Mesenchymal stem cell (in vitro differentiated cells and primary cell): Measurements from ENCODE around the gene MIPOL1.

Source experiments
- DNase-seq: peaks from one replicate; pipeline ENCODE4 v3.0.0-alpha.2; 2013
- H2AFZ ChIP-seq: one replicate; pipeline ENCODE4 v1.6.1; 2013; ENCODE audit warnings: low read depth, mild to moderate bottlenecking, control low read depth, inconsistent platforms, low read length, moderate library complexity
- H2AK5ac ChIP-seq: 2 replicates; pipeline ENCODE4 v1.6.1; 2013; ENCODE audit warnings: low read length, moderate library complexity, mild to moderate bottlenecking, inconsistent platforms; ENCODE audit not compliant: severe bottlenecking
- H2BK120ac ChIP-seq: one replicate; pipeline ENCODE4 v1.6.1; 2013; ENCODE audit warnings: low read depth, mild to moderate bottlenecking, inconsistent platforms, low read length, moderate library complexity
- H2BK12ac ChIP-seq, 2 experiments: one replicate each; pipeline ENCODE4 v1.6.1; 2013; ENCODE audit warnings: inconsistent platforms in 2 of 2, low read length in 2 of 2, mild to moderate bottlenecking in 2 of 2, moderate library complexity in 2 of 2, control low read depth in 1 of 2
- H2BK15ac ChIP-seq: one replicate; pipeline ENCODE4 v1.6.1; 2013; ENCODE audit warnings: mild to moderate bottlenecking, low read depth, inconsistent platforms; ENCODE audit not compliant: poor library complexity, severe bottlenecking
- H2BK5ac ChIP-seq: 2 replicates; pipeline ENCODE4 v1.6.1; 2013; ENCODE audit warnings: low read depth, mild to moderate bottlenecking, low read length, control low read depth, inconsistent platforms; ENCODE audit not compliant: poor library complexity, severe bottlenecking
- H3K14ac ChIP-seq, 2 experiments: one replicate each; pipeline ENCODE4 v1.6.1; 2013; ENCODE audit warnings: inconsistent platforms in 2 of 2, low read length in 2 of 2, control low read depth in 1 of 2, mild to moderate bottlenecking in 1 of 2, moderate library complexity in 1 of 2
- H3K18ac ChIP-seq, 2 experiments: one replicate each; pipeline ENCODE4 v1.6.1; 2013; ENCODE audit warnings: inconsistent platforms in 2 of 2, low read length in 2 of 2, control low read depth in 1 of 2, low read depth in 1 of 2, mild to moderate bottlenecking in 1 of 2
- H3K23ac ChIP-seq, 2 experiments: one replicate each; pipeline ENCODE4 v1.6.1; 2013; ENCODE audit warnings: inconsistent platforms in 2 of 2, low read length in 2 of 2, mild to moderate bottlenecking in 2 of 2, moderate library complexity in 2 of 2, control low read depth in 1 of 2
- H3K27ac ChIP-seq: 2 replicates; pipeline ENCODE4 v1.5.1; 2013; ENCODE audit warnings: mild to moderate bottlenecking, moderate library complexity, low read length, control low read depth, inconsistent platforms; ENCODE audit not compliant: poor library complexity, severe bottlenecking
- H3K27me3 ChIP-seq, 2 experiments: 2 replicates each; pipeline versions ENCODE4 v1.6.1 to v1.7.0; 2013; ENCODE audit warnings: low read length in 2 of 2, mild to moderate bottlenecking in 2 of 2, moderate library complexity in 2 of 2, control low read depth in 1 of 2, inconsistent platforms in 1 of 2; ENCODE audit not compliant: control insufficient read depth in 1 of 2, insufficient read depth in 1 of 2
- H3K36me3 ChIP-seq, 2 experiments: 2 replicates each; pipeline versions ENCODE4 v1.6.1 to v1.7.0; 2013; ENCODE audit warnings: low read length in 2 of 2, control low read depth in 1 of 2, inconsistent platforms in 1 of 2, low read depth in 1 of 2, mild to moderate bottlenecking in 1 of 2; ENCODE audit not compliant: insufficient read depth in 2 of 2, control insufficient read depth in 1 of 2
- H3K4ac ChIP-seq, 2 experiments: one replicate each; pipeline ENCODE4 v1.6.1; 2013; ENCODE audit warnings: inconsistent platforms in 2 of 2, low read length in 2 of 2, mild to moderate bottlenecking in 2 of 2, moderate library complexity in 2 of 2, control low read depth in 1 of 2, low read depth in 1 of 2
- H3K4me1 ChIP-seq: 2 replicates; pipeline ENCODE4 v1.6.1; 2013; ENCODE audit warnings: low read depth, low read length, control low read depth; ENCODE audit not compliant: control insufficient read depth, insufficient read depth
- H3K4me2 ChIP-seq: 2 replicates; pipeline ENCODE4 v1.6.1; 2013; ENCODE audit warnings: low read length, mild to moderate bottlenecking, inconsistent platforms; ENCODE audit not compliant: poor library complexity, severe bottlenecking
- H3K4me3 ChIP-seq, 2 experiments: 2 replicates each; pipeline versions ENCODE4 v1.5.1 to v1.7.0; 2013; ENCODE audit warnings: low read length in 2 of 2, mild to moderate bottlenecking in 2 of 2, control low read depth in 1 of 2, low read depth in 1 of 2; ENCODE audit not compliant: insufficient read depth in 1 of 2
- H3K79me1 ChIP-seq: replicated peaks from 2 replicates; pipeline ENCODE4 v1.6.1; 2013; ENCODE audit warnings: mild to moderate bottlenecking, control low read depth, low read length, inconsistent platforms; ENCODE audit not compliant: poor library complexity, severe bottlenecking
- H3K9ac ChIP-seq: 2 replicates; pipeline ENCODE4 v1.7.0; 2013; ENCODE audit warnings: mild to moderate bottlenecking, low read length, moderate library complexity
- H3K9me3 ChIP-seq: 2 replicates; pipeline ENCODE4 v1.7.0; 2013; ENCODE audit warnings: mild to moderate bottlenecking, low read length; ENCODE audit not compliant: control insufficient read depth
- H4K8ac ChIP-seq: one replicate; pipeline ENCODE4 v1.6.1; 2013; ENCODE audit warnings: inconsistent platforms, mild to moderate bottlenecking, low read length, moderate library complexity
- H4K91ac ChIP-seq: one replicate; pipeline ENCODE4 v1.6.1; 2013; ENCODE audit warnings: mild to moderate bottlenecking, low read length, inconsistent platforms
- WGBS: methylation state at CpG from one replicate; pipeline ENCODE4 v1.1.7; 2013; ENCODE audit warnings: mixed read lengths; 5-methylcytosine and 5-hydroxymethylcytosine counted together

The MIPOL1 gene

GRCh38 chr14:37318938-37319337 is 121.2 kb downstream of the MIPOL1 start:
- no peak overlapping the region for H2BK120ac ChIP-seq
- no peaks in the 10 kb centered on the region for H3K79me1 ChIP-seq
- H3K14ac ChIP-seq, result no peak overlapping the region
- H2AFZ ChIP-seq, result no peak overlapping the region
- peaks cover 4% of the 10 kb centered on the region for H3K9me3 ChIP-seq
- H3K4ac ChIP-seq, result no peak overlapping the region
- H3K23ac ChIP-seq, result no peak overlapping the region
- H3K27ac ChIP-seq, result no peak overlapping the region
- H4K91ac ChIP-seq, result no peak overlapping the region
- H3K27me3 ChIP-seq, result no peaks in the 10 kb centered on the region
- H2BK12ac ChIP-seq, result no peak overlapping the region
- no peak overlapping the region for H2BK5ac ChIP-seq
- no peak overlapping the region for H2AK5ac ChIP-seq
- 100% methylated on average over 2 of the region's 2 CpGs for WGBS
- H3K36me3 ChIP-seq, result no peaks in the 10 kb centered on the region
- H3K4me2 ChIP-seq, result no peak overlapping the region
- H3K18ac ChIP-seq, result no peak overlapping the region
- no peaks in the 10 kb centered on the region for H3K4me1 ChIP-seq
- DNase-seq, result no peak
- H3K4me3 ChIP-seq, result no peak overlapping the region
- H2BK15ac ChIP-seq, result no peak overlapping the region
- no peak overlapping the region for H3K9ac ChIP-seq
- H4K8ac ChIP-seq, result no peak overlapping the region

- Histone ChIP-seq H2AK5ac (no peak overlapping the region), H3K14ac (no peak overlapping the region), H3K9ac (no peak overlapping the region), H2BK5ac (no peak overlapping the region), H3K18ac (no peak overlapping the region), H3K27ac (no peak overlapping the region), H3K36me3 (no peaks in the 10 kb centered on the region), H2BK12ac (no peak overlapping the region), H3K23ac (no peak overlapping the region), H3K79me1 (no peaks in the 10 kb centered on the region), H3K4ac (no peak overlapping the region), H2AFZ (no peak overlapping the region), H4K8ac (no peak overlapping the region), H2BK15ac (no peak overlapping the region), H3K4me1 (no peaks in the 10 kb centered on the region), H2BK120ac (no peak overlapping the region), H4K91ac (no peak overlapping the region), H3K4me2 (no peak overlapping the region), H3K4me3 (no peak overlapping the region), H3K9me3 (peaks cover 4% of the 10 kb centered on the region), H3K27me3 (no peaks in the 10 kb centered on the region)
- 100% methylated on average over 1 of the region's 2 CpGs for WGBS
- DNase-seq, result no peak
Measured at GRCh38 chr14:37320106-37320505, 122.4 kb downstream of the MIPOL1 start.

GRCh38 chr14:37325332-37325731 is 127.6 kb downstream of the MIPOL1 start:
- H3K18ac ChIP-seq, result no peak overlapping the region
- H3K14ac ChIP-seq, result no peak overlapping the region
- no peaks in the 10 kb centered on the region for H3K79me1 ChIP-seq
- no peak overlapping the region for H3K4me3 ChIP-seq
- H2AK5ac ChIP-seq, result no peak overlapping the region
- no peaks in the 10 kb centered on the region for H3K36me3 ChIP-seq
- no peak overlapping the region for H3K4ac ChIP-seq
- H2BK5ac ChIP-seq, result no peak overlapping the region
- H3K27me3 ChIP-seq, result no peaks in the 10 kb centered on the region
- no peak overlapping the region for H3K4me2 ChIP-seq
- no peak overlapping the region for H3K9ac ChIP-seq
- H2BK12ac ChIP-seq, result no peak overlapping the region
- no peak overlapping the region for H4K8ac ChIP-seq
- no peak overlapping the region for H2BK15ac ChIP-seq
- H2AFZ ChIP-seq, result no peak overlapping the region
- H2BK120ac ChIP-seq, result no peak overlapping the region
- H3K9me3 ChIP-seq, result peaks cover 6% of the 10 kb centered on the region
- DNase-seq, result no peak
- H3K27ac ChIP-seq, result no peak overlapping the region
- H3K4me1 ChIP-seq, result no peaks in the 10 kb centered on the region
- H4K91ac ChIP-seq, result no peak overlapping the region
- no peak overlapping the region for H3K23ac ChIP-seq

GRCh38 chr14:37326434-37326833 is 128.7 kb downstream of the MIPOL1 start:
- no peak overlapping the region for H2BK15ac ChIP-seq
- no peak overlapping the region for H3K14ac ChIP-seq
- no peak overlapping the region for H4K91ac ChIP-seq
- no peak overlapping the region for H3K9ac ChIP-seq
- no peak for DNase-seq
- no peak overlapping the region for H2BK120ac ChIP-seq
- H3K4me2 ChIP-seq, result no peak overlapping the region
- H3K23ac ChIP-seq, result no peak overlapping the region
- H2AFZ ChIP-seq, result no peak overlapping the region
- H3K18ac ChIP-seq, result no peak overlapping the region
- H2BK12ac ChIP-seq, result no peak overlapping the region
- peaks cover 15% of the 10 kb centered on the region for H3K9me3 ChIP-seq
- WGBS, result 83% methylated on average over 1 of the region's 1 CpG
- no peak overlapping the region for H3K27ac ChIP-seq
- H3K4me3 ChIP-seq, result no peak overlapping the region
- no peak overlapping the region for H4K8ac ChIP-seq
- no peak overlapping the region for H2AK5ac ChIP-seq
- no peaks in the 10 kb centered on the region for H3K27me3 ChIP-seq
- H3K36me3 ChIP-seq, result no peaks in the 10 kb centered on the region
- H3K4ac ChIP-seq, result no peak overlapping the region
- no peak overlapping the region for H2BK5ac ChIP-seq
- no peaks in the 10 kb centered on the region for H3K79me1 ChIP-seq
- no peaks in the 10 kb centered on the region for H3K4me1 ChIP-seq
